NCI-H187 (cell line): ENCODE measurements around the gene BACE1.

ENCODE experiments used
- DNase-seq, 2 experiments: peaks; one replicate each; lab custom pipeline; 2025; lab: John Stamatoyannopoulos, UW

The BACE1 gene

DNA sequence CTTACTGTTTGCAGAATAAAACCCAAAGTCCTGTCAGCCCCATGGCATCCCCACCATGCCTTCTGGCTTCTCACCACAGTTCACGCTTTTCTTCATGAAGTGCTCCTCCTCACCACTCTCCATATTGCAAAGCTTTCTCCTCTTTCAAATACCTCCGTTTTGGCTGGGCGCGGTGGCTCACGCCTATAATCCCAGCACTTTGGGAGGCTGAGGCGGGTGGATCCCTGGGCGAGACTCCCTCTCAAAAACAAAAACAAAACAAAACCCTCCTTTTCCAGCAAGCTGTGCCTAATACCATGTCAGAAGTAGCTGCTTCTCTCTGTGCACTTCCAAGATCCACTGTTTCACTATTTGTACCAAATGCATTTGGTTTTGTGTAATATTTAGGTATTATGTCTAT lies 6.7 kb downstream of the BACE1 start:
- no peak for DNase-seq

- DNase-seq = no peak
Measured at GRCh38 chr11:117305145-117305544, 10.9 kb downstream of the BACE1 start.

- no peak for DNase-seq
Measured at GRCh38 chr11:117303646-117304315, 12.3 kb downstream of the BACE1 start.

DNA sequence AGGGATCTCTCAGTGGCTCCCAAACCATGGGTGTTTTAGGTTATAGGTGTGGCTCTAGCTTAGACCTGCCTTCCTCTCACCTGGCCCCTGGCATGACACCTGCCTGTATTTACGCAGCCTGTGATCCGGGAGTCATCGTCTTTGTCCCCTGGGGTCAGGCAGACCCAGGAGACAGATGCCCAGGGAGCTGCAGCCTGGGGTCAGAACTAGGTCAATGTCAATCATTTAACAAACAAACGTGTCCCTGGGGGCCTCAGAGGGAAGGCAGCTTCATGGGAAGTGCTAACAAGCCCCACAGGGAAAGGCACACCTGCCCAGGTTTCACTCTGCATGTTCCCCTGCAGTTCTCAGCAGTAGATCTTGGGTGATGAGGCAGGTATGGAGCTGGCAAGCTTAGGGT lies 13.0 kb downstream of the BACE1 start:
- DNase-seq = no peak

DNA sequence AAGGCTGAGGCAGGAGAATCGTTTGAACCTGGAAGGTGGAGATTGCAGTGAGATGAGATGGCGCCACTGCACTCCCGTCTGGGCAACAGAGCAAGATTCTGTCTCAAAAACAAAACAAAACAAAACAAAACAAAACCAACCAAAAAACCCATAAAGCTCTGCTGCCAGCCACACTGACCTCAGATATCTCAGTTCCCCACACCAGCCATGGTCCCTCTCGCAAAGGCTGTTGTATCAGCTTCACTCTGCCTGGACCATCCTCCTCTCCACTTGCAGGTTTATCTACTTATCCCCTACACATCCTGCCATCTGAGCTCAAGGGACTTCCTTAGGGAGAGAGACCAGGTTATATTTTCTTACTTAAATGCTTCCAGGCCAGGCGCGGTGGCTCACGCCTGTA lies 13.8 kb downstream of the BACE1 start:
- DNase-seq = no peak

DNA sequence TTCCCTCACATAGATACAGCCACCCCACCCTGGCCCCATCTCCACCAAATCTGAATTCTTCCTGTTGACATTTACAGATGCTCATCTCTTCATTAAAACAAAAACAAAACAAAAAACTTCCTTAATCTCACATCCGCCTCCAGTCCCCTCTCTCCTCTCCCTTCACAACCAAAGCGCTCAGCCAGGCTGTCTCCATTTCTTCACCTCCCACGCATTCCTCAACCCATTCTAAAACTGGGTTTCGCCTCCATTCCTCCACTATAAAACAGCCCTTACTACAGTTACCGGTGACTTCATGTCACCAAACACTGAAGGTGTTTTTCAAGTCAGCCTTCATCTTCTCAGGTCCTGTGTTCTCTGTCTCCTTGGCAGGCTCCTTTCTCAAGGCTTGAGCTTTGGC lies 15.3 kb downstream of the BACE1 start:
- DNase-seq = no peak

- DNase-seq = no peak
Measured at GRCh38 chr11:117300283-117300663, 15.8 kb downstream of the BACE1 start.

GRCh38 chr11:117299351-117300282 lies 16.4 kb downstream of the BACE1 start:
- DNase-seq = no peak

GRCh38 chr11:117298195-117298594 lies 17.9 kb downstream of the BACE1 start:
- DNase-seq = no peak

GRCh38 chr11:117296881-117297280 lies 19.2 kb downstream of the BACE1 start:
- DNase-seq = no peak

- no peak for DNase-seq
Measured at GRCh38 chr11:117295438-117296137, 20.5 kb downstream of the BACE1 start.

DNA sequence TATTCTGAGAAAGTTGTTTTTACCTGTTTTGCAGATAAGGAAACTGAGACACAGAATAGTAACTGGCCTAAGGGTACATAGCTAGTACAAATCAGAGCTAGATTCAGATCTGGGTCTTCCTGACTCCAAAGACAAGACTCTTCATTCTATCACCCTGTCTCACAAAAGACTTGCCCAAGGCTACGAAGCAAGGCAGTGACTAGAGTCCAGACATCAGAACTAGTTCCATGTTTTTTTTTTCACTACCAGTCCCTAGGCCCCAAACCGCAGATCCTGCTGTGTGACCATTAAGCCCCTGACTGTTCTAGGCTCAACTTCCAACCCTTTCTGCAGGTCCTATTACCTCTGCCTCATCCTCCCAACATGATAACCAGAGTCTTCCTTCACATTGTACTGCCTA lies 23.4 kb downstream of the BACE1 start:
- no peak for DNase-seq

- DNase-seq = no peak
Measured at GRCh38 chr11:117290809-117291396, 25.2 kb downstream of the BACE1 start, which contains the start of gene BACE1-AS. Gene BACE1-AS, plus strand, starts transcription at chr11:117291346.

DNA sequence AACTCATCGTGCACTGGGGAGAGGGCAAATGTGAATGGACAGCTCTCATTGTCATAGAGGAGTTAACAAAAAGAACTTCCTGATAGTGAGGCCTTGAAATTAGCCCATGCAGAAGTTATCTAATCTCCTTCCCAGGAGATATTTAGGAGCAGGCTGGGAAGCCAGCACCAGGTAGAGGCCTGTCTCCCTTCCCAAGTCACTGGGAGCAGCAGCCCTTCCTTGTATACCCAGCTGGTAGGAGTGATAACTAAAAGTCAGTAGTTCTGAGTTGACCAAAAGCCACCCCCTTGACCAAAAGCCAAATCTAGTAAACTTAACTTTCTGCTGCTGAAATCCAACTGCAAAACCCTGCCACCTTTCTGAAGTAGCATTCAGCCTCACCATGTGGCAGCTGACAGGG lies 26.3 kb downstream of the BACE1 start:
- DNase-seq = no peak

- no peak for DNase-seq
Measured at GRCh38 chr11:117287668-117288067, 28.4 kb downstream of the BACE1 start.

GRCh38 chr11:117286588-117286987 lies 29.5 kb downstream of the BACE1 start:
- no peak for DNase-seq

- DNase-seq = no peak
Measured at GRCh38 chr11:117284053-117284452, 32.0 kb downstream of the BACE1 start.

- DNase-seq = no peak
Measured at GRCh38 chr11:117282956-117283355, 33.1 kb downstream of the BACE1 start.

GRCh38 chr11:117281869-117282268 lies 34.2 kb downstream of the BACE1 start:
- no peak for DNase-seq

GRCh38 chr11:117281159-117281558 lies 34.9 kb downstream of the BACE1 start:
- DNase-seq = no peak

GRCh38 chr11:117279711-117280376 lies 36.2 kb downstream of the BACE1 start:
- no peak for DNase-seq

GRCh38 chr11:117278347-117278746 lies 37.7 kb downstream of the BACE1 start:
- no peak for DNase-seq
